GM12874 (cell line): Measurements from ENCODE around the gene IFNG-AS1.

Experiments used
- CTCF ChIP-seq: IDR thresholded peaks from 2 replicates; pipeline ENCODE4 v1.5.1; 2011; ENCODE audit warnings: low read depth, mild to moderate bottlenecking, control low read depth, low read length, moderate library complexity; ENCODE audit not compliant: insufficient read depth

IFNG-AS1 gene

GRCh38 chr12:68034567-68034966 is 45.3 kb downstream of the IFNG-AS1 start:
- no peak for TF ChIP-seq CTCF

GRCh38 chr12:68036642-68037041 is 47.4 kb downstream of the IFNG-AS1 start:
- no peak for TF ChIP-seq CTCF

GRCh38 chr12:68037616-68038255 is 48.5 kb downstream of the IFNG-AS1 start:
- no peak for TF ChIP-seq CTCF

GRCh38 chr12:68038650-68039049 is 49.4 kb downstream of the IFNG-AS1 start:
- no peak for TF ChIP-seq CTCF

- TF ChIP-seq CTCF, result peak; percentile 68
Observed at GRCh38 chr12:68040450-68041075, 51.3 kb downstream of the IFNG-AS1 start.

GRCh38 chr12:68042212-68042699 is 53.0 kb downstream of the IFNG-AS1 start:
- peak; percentile 24; the same call in 1 of the 2 replicates for TF ChIP-seq CTCF

GRCh38 chr12:68043435-68043834 is 54.2 kb downstream of the IFNG-AS1 start:
- no peak for TF ChIP-seq CTCF
